ENCODE data around the gene SCD5. TPM values are rescaled to one million over a fixed set of nuclear protein-coding genes. Genes with fewer than 3 reads are reported as not detected.

SCD5 gene
- total and polyA plus RNA-seq, 2 of the 8 experiments (the other 6 are each of a cell fraction or from before 2014, with no cell fraction given): 0.92 to 1.2 TPM

DNA sequence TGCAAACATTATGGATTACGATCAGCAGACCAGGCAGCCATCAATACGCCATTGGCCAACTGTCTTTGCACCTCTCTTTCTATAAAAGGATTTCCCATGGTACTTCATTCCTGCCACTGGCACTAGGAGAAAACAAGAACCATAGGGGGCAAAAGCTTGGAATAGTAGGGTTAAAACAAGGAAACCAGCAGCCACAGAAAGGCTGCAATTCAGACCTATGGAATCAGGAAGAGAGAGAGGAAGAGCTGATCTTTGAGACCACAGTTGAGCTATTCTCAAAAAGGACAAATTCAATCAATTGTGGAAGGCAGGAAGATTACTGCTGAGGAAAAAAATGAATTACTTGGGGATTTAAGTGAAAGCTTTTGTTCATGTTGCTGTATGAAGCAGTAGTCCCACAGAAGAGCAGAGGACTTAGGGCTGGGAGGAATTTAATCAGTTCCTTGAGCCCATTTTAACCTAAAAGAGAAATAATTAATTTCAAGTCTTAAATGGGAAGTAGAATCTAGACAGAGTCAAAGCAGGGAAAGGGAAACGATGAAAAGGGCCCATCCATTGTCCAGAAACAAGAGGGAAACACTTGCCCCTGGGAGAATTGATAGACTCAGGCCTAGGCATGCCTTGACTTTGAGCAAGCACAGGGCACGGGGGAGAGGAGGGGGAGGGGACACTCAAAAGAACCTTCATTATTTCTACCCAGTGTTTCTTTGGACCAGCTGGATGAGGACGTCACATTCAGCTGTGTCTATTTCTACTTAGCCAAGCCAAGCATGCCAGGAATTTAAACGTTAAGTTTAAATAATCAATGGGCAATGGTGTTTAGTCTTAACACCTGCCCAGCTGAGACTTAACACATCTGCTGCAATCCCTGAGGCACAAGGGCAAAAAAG is 50.7 kb downstream of the SCD5 start:
- ChIA-PET POLR2A (ENCODE audit: partially characterized antibody) (interaction anchor here (0.6 to 1.3 kb wide), 5 partner anchors 10 to 401 kb away, joined by 3 to 4 read pairs (median 3); partner anchors contain the start of gene SCD5), CTCF (ENCODE audit: partially characterized antibody) (interaction anchor here (0.7 to 5.6 kb wide), 11 partner anchors 9 to 100 kb away, joined by 3 to 47 read pairs (median 3); no protein-coding TSS in a partner anchor)
- Histone ChIP-seq H2AK5ac (ENCODE audit: low read depth, low read length) (no peak overlapping the region), H3K79me1 (ENCODE audit: low read depth, low read length) (no peaks in the 10 kb centered on the region), H3K27me3 (replicated peaks in 1 of 4; ENCODE audit: control insufficient read depth in 3 of 4, extremely low read depth in 1 of 4, insufficient read depth in 3 of 4, low read length in 3 of 4) (no peaks in the 10 kb centered on the region), H3K4me2 (ENCODE audit: insufficient read depth in 1 of 2, low read depth in 2 of 2, low read length in 2 of 2) (no peak overlapping the region), H2BK5ac (ENCODE audit: low read depth, low read length) (no peak overlapping the region), H2AFZ (ENCODE audit: low read length) (no peak overlapping the region), H3K4me3 (ENCODE audit: extremely low read depth in 1 of 4, insufficient read depth in 2 of 4, low read depth in 3 of 4, low read length in 4 of 4) (no peak overlapping the region), H3K23me2 (ENCODE audit: low read depth, low read length) (no peaks in the 10 kb centered on the region), H3K56ac (replicated peaks; ENCODE audit: insufficient read length, low read depth, low read length) (no peak overlapping the region), H4K5ac (ENCODE audit: insufficient read length, low read depth, low read length) (no peak overlapping the region), H3K14ac (ENCODE audit: insufficient read length) (no peak overlapping the region), H3K9me3 (ENCODE audit: insufficient read depth in 2 of 2, low read depth in 1 of 2, low read length in 1 of 2) (no peaks in the 10 kb centered on the region), H3K4ac (replicated peaks; ENCODE audit: insufficient read length, low read depth, low read length) (no peak overlapping the region), H3K36me3 (ENCODE audit: control insufficient read depth in 2 of 4, insufficient read depth in 4 of 4, low read length in 3 of 4) (no peaks in the 10 kb centered on the region), H3K9ac (replicated peaks in 1 of 4; ENCODE audit: extremely low read depth in 1 of 4, low read depth in 3 of 4, low read length in 3 of 4) (no peak overlapping the region), H3K4me1 (replicated peaks in 1 of 4; ENCODE audit: control insufficient read depth in 3 of 4, insufficient read depth in 4 of 4, low read length in 3 of 4) (peaks cover 0 to 7% (median 3%) of the 10 kb centered on the region in 4 experiments; a peak in 4 of 7 replicates), H4K91ac (replicated peaks; ENCODE audit: insufficient read length, low read length) (no peak overlapping the region), H2BK120ac (replicated peaks; ENCODE audit: low read depth, low read length) (no peak overlapping the region), H2BK20ac (ENCODE audit: low read length) (no peak overlapping the region), H4K20me1 (replicated peaks in 1 of 2; ENCODE audit: control insufficient read depth in 1 of 2, insufficient read depth in 2 of 2, low read length in 2 of 2) (no peaks in the 10 kb centered on the region), H2BK12ac (ENCODE audit: low read depth, low read length) (no peak overlapping the region), H3K27ac (ENCODE audit: low read depth, low read length) (no peak overlapping the region), H3K23ac (ENCODE audit: insufficient read length) (no peak overlapping the region), H3K79me2 (ENCODE audit: control insufficient read depth in 1 of 2, insufficient read depth in 2 of 2, low read length in 2 of 2) (no peaks in the 10 kb centered on the region), H4K8ac (ENCODE audit: extremely low read depth, insufficient read depth, low read length) (no peak overlapping the region), H3K18ac (ENCODE audit: extremely low read depth, low read length) (no peak overlapping the region), H2BK15ac (ENCODE audit: low read length) (no peak overlapping the region)
- no peak for DNase-seq (ENCODE audit: low read depth in 1 of 2, low spot score in 2 of 2)
- WGBS, 2 experiments (ENCODE audit: extremely low coverage in 1 of 2, insufficient coverage in 1 of 2, insufficient read length in 1 of 2, insufficient replicate concordance in 2 of 2, low coverage in 1 of 2, low lambda C conversion rate in 2 of 2, missing lambda C conversion rate in 1 of 2): 84% methylated on average over 6 of the region's 6 CpGs; no CpG with 5 or more reads in 1 of the 2 experiments
- FAIRE-seq: no peak
- TF ChIP-seq ZNF274 (IDR thresholded peaks at IDR 0.05; ENCODE audit: borderline replicate concordance, extremely low read depth, low read length) (no peak), SP2 (IDR thresholded peaks at IDR 0.05; ENCODE audit: low read length) (no peak), RBBP5 (IDR thresholded peaks at IDR 0.05; ENCODE audit: borderline replicate concordance, low read depth, low read length) (no peak)
